C4-2B (cell line): ENCODE results near the gene CDH20.

Source experiments
- ZFX ChIP-seq: fragments of 450-650 bp; IDR thresholded peaks from 2 replicates; pipeline ENCODE4 v1.6.1; 2017
- TF ChIP-seq, protein P1 (sequence below): fragments of 450-650 bp; conservative IDR thresholded peaks from 2 replicates; pipeline ENCODE4 v1.5.1; 2017; ENCODE audit warnings: mild to moderate bottlenecking

DNA sequence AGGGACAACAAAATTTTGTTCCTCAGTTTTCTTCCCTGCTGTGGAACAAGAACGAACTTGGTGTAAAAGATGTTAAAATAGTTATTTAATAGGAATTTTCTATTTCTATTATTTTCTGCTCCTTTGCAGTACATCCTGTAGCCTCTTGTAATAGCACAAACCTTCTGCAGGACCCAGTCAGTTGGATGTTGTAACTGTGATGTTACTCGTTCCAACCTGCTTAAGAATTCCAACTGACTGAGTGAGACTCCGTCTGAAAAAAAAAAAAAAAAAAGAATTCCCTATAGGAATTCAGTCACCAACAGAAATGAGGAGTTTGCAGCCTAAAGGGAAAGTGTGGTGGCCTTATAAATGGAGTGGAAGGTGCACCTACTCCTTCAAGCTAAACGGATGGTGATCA, 46.4 kb upstream of the CDH20 start:
- TF ChIP-seq, protein P1, sequence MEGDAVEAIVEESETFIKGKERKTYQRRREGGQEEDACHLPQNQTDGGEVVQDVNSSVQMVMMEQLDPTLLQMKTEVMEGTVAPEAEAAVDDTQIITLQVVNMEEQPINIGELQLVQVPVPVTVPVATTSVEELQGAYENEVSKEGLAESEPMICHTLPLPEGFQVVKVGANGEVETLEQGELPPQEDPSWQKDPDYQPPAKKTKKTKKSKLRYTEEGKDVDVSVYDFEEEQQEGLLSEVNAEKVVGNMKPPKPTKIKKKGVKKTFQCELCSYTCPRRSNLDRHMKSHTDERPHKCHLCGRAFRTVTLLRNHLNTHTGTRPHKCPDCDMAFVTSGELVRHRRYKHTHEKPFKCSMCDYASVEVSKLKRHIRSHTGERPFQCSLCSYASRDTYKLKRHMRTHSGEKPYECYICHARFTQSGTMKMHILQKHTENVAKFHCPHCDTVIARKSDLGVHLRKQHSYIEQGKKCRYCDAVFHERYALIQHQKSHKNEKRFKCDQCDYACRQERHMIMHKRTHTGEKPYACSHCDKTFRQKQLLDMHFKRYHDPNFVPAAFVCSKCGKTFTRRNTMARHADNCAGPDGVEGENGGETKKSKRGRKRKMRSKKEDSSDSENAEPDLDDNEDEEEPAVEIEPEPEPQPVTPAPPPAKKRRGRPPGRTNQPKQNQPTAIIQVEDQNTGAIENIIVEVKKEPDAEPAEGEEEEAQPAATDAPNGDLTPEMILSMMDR: no peak
- TF ChIP-seq ZFX: no peak
